A172 (cell line): ENCODE results near the gene GCSAM. TPM values are rescaled to one million over a fixed set of nuclear protein-coding genes. Genes with fewer than 3 reads are reported as not detected.

ENCODE experiments used
- DNase-seq: peaks from one replicate; pipeline ENCODE4 v3.0.0-alpha.2; 2015; ENCODE audit warnings: low spot score
- total RNA-seq: library from RNA; depleted of rRNA; stranded (reverse); fragments of >200 nt; shearing (Covaris generic); gene quantifications from 2 replicates; pipeline ENCODE4 v1.2.3, GENCODE V29; 2014

GCSAM gene
- total RNA-seq, 1 experiment from 2014 or later: not detected

DNA sequence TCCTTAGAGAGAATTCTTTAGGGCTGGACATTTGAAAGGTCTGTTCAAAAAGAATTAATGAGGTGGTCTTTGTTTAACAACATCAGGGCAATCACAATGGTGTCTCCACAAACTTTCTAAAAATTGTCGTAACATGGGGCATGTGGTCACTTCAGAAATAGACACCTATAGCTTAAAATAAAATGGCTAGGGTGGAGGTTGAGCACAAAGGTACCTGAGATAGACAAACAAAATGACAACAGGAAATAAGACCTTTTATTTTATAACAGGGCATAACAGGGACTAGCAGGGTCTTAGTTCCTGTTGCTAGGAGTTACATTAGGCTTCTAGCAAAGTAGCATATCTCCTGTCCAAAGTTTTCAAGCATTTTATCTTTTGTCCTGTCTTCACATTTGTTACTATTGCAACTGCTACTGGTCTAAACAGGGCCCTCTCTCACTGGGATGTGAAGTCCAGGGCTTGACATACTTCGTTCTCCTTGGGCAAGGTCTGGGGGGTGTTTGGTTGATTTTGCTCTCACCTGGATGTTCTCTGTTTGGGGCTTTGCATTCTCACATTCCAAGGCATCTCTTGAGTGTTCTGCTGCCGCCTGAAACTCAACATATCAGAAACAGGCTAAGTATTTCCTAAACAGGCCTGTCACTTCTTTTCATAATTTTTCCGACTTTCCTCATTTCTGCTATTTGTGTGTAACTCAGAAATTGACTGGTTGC is 3.0 kb downstream of the GCSAM start:
- no peak for DNase-seq

DNA sequence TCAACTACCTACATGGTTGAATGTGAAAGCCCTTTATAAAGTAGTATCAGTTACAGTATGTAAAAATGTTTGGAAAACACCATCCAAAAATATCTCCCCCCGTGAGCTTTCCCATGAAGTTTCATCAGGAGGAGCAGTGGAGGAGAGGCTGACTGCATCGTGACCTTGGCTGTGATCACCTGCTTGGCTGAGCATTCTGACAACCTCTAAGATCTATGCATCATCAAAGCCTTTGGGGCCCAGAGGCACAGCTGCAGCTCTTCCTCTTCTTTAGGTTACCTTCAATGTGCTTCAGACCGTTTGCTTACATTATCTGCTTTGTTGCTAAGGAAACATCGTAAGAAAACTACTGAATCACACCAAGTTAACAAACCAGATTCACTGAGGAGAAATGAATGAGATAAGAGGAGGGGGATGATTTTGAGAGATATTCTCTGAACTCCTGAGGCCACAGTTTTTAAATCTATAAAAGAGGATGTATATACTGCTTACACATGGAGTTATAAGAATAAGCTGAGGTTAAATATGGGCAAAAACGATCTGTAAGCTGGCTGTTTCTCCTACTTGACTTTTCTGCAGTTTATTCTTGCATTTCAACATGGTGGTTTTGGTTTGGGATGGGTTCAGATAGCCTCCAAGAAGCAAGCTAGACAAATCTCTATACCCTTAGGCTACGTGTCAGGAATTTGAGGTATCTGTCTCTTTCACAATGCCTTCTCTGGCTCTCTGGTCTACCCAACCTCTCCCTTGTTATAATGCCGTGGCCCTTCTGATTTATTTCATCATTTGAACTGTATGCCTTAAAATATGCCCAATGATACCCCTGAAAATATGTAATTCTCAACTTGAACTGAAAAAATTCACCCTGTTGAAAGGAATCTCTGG is 4.0 kb downstream of the GCSAM start:
- no peak for DNase-seq

DNA sequence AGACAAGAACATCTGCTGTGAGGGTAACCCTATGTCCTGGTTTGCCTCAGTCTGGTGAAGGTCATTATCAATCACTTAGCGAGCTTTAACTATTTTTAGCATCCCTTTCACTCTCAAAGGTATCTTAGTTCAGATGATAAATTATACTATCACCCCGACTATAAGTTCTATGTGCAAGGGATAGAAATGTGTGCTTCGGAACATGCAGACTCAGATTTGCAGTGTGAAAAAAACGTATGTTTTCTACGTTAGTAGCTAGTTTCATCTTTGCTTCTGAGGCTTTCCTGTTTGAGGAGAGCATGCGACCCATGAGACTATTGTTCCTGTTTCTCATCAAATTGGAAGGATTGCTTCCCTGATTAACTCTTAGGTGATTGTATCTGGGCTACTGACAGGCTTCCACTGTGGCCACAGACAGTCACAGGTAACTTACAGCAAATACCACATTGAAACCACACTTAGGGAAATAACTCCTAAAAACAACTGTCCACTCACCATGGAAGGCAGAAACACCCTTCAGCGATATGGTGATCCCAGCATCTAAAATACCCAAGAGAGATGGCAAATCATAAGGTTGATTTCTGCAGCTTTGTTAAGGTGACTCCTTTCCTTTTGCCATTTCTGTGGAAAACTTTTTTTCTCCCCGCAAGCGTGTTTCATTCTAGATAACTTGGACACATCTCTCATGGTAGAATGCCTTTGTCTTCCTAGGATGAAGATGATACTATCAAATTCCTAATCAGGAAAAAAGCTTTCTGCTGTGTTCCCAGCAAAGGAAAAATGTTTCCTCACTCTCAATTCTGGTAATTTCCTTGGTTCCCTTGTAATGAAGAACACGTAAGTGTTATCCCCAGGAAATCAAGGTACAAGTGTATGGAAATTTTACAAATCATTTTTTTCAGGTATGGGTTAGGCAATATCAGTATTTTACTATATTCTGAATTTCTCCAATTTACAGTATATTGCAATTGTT is 5.2 kb downstream of the GCSAM start:
- DNase-seq: no peak

DNA sequence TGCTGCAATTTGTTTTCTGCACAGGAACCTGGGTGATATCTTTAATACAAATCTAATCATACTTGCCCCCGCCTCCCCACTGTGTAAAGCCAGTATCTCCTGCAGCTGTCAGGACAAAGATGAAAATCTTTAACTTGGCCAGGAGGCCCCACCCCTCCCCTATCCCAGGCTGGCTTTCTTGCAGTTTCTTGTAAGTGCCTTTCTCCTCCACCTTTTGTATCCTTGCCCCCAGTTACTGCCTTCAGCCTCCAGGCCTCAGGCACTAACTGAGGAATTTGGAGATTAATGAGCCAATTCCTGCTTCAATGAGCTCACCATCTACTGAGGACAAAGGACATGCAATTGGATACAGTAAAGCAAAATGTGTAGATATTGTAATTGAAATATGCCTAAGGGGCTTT is 6.5 kb downstream of the GCSAM start:
- no peak for DNase-seq

DNA sequence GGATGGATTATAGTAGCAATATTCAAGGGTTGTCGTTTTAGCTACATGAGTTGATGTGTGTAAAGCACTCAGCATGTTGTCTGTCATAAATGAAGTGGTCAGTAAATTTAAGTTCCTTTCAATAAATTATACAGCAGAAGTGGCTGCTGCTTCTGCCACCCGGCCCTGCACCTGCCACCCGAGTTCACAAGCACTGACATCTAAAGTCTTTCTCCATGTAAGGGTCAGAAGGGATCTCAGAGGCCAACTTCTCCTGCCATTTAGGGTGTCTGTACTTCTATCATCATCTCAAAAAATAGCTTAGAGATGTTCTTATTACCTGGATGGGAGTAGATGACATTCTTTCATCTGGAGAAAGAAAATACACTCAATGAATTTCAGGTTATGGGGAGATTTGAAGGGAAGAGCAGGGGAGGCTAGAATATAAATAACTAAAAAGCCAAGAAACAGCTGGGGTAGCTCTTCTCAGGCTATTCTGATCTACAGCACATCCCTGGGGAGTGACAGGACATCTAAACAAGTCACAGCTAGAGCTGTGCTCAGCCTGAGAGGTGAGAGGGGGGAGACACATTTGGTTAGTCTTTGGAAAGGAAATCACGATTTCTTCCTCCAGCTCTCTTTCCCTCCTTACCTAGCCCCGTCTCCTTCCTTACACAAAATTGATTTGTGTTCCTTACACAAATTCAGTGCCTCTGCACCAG is 8.0 kb downstream of the GCSAM start:
- DNase-seq: no peak

DNA sequence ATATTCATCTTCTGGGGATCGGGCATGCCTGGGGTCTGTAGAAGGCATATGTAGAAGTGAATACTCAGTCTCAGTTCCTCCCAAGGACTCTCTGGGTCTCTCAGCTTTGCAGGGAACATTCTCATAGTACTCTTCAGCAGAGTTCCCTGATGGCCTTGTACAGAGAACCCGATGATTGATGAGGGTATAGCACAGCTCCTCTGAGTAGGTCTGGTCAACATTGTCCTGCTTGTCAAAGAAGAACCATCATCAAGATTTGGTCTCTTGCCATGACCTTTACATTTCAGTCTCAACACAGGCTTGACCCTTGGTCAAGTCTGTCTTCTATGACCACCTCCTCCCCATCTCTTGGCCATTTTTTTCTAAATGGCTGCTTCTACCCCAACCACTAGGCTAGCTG is 9.5 kb downstream of the GCSAM start:
- DNase-seq: no peak

DNA sequence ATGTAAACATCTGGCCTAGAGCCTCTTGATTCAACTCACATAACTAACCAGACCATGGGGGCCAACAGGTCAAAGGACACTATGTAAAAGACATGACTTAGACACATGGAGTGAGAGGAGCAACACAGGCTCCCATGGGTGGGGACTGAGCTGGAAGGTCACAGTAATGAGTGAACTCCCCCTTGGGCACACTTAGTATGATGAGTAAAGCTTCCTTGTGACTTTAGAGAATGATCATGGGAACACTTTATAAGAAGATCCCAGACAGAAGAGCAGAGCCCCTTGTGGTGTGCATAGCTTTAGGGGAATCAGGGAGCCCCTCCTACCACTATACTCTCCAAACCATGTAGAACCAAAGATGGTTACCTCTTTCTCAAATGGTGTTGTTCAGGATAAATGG is 10.2 kb downstream of the GCSAM start:
- DNase-seq: no peak

DNA sequence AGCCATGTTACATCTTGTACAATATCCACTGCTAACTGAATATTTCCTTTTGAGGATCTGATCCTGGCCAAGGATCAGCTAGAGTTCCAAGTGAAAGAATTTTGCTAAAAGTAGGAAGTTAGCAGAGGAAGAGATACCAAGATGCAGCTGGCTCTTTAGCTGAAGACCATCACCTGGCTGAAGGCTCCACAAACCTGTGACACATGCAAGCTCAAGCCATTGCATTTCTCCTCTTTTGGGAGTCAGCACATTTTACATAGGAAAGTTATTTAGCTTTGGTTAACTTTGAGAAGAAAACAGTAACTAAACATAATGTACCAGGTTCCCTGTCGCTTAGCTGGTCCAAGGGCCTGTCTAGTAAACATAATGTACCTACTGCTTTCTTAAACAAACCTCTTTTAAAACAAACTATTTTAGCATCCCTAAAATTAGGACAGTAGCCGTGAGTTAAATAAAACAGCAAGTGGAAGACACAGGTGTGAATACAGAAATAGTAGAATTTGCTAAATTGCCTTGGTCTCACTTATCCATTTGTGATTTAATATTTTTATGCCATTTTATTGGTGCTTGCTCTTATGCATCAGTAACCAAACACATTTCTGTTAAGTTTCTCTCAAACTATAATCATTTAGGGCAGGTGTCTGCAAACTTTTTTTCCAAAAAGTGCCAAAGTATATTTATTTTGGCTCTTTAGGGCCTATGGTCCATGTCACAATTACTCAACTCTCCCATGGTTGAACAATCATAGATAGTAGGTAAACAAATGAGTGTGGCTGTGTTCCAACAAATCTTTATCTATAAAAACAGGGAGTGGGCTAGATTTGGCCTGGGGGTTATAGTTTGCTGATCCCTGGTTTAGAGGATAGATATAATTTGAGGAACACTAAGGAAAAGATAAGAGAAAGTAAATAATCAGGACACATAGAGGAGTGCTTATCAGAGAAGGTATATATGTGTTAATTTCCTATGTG is 11.2 kb downstream of the GCSAM start:
- DNase-seq: no peak

DNA sequence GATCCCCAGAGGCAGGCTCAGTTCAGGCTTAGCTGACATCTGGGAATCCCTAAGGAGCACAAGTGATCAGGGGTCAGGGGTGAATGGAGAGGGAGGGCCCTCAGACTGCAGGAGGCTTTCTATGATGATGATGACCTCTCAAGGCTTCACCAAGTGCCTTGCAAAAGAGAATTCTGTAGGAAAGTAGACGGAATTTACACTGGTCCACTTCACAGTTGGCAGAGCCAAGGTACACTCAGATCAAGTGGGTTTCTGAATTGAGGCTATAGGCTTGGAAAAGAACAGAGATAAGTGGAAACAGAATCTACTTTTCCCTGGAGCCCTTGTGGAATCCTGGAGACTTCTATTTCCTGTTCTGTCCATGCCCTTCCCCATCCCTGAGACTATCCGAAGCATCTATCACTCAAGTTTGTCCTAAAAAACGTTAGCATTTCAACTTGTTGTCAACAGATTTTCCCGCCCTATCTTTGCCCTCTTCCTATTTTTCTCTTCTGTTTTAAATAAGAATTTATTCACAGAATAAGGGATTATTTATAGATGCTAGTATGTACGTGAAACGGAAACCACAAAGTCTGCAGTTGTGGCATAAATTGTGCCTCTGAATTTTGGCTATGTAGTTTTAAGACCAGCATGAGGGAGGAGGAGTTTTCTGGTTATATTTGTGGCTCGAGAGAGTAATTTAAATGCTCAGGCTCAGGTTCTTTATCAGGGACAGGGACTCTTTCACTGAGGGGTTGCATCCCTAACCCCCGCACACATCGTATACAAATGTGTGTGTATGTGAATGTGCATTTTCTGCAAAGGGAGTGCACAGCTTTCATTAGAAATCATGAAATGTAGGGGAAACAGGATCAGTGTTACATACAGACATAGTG is 12.8 kb downstream of the GCSAM start:
- DNase-seq: no peak

DNA sequence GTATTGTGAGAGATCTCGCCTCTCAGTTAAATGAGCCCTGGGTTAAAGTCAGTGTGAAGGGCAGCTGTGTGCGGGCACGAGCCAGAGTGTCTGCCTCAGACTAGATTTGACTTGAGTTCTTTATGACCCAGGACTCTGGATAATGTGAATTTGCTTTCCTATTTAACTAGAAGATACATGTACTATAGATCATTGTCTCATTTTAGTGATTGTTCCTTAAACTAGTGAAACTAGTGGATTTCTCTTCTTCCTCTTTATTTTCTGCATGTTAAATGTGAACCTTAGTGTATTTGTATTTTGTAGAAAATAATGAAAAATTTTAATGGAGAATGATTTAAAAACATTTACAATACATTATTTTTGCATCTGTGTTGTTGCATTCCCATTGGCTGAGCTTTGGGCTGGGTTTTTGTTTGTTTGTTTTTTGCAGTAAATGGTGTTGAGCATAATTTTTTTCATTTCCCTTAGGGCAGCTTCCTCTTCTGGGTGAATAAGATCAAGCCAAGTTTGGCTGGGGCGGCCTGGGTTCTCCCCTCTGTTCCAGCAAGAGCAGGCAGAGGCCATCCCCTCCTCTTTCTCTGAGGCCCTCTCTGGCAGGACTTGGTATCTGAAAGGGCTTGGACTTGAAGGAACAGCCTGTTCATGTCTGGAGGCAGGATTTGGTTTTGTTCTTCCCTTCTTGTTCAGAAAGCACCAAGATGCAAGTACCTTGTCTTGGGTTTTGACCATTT is 15.0 kb downstream of the GCSAM start:
- no peak for DNase-seq

DNA sequence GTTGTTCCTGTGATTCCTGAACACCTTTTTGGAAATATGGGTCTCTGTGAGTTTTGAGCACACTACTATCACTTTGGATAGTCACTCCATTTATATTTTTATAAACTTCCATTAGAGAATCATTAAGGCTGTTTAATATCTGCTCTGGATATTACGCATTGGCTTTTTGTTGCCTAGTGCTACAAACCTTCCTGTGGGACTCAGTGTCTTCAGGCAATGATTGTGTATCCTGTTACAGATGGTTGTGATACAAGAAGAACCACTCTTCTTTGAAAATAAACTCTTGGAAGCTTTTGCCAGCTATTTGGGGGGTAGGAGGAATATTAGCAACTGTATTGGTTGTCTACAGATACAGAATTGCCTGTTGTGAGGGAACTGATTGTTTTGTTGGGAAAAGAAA is 15.6 kb downstream of the GCSAM start:
- DNase-seq: no peak

DNA sequence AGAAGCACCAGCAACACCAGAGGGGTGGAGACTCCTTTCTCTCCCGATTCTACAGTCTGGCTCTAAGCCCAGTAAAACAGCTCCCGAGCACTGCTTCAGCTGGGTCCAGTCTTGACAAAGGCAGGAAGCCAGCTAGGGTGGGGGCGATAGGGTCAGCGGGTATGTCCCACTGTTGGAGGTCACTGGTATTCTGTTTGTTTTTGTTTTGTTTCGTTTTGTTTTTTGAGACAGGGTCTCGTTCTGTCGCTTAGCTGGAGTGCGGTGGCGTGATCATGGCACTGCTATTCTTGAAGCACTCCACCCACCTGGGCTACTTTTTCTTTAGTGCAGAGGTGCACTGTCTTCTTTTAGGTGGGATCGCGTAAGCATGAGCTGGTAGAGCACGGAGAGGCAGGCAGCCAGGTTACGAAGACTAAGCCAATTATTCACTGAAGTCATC is 16.3 kb downstream of the GCSAM start:
- no peak for DNase-seq

DNA sequence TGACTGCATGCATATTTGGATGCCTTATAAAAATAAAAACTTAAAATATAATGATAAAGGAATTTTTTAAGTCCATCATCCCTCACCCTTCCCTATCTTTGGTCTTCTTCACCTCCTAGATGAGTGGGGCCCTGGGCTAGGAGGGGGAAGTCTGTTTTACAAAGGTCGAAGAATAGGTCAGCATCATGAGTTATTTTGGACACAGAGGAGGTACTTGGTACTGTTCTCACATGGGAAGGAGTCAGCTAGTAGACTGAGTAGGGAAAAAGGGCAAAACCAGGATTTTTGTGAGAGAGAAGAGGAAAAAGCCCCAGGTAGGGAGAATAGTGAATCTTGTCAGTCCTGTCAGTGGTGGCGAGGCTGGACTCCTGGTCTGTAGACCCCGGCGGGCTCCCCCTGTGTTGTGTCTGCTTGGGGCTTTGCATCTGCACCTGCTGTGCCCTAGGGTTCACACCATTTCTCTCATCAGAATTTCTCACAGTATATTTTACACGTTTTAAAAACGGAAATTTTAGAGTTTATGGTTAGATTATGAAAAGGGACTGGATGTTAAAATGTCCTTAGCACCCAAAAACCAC is 17.2 kb downstream of the GCSAM start:
- no peak for DNase-seq

DNA sequence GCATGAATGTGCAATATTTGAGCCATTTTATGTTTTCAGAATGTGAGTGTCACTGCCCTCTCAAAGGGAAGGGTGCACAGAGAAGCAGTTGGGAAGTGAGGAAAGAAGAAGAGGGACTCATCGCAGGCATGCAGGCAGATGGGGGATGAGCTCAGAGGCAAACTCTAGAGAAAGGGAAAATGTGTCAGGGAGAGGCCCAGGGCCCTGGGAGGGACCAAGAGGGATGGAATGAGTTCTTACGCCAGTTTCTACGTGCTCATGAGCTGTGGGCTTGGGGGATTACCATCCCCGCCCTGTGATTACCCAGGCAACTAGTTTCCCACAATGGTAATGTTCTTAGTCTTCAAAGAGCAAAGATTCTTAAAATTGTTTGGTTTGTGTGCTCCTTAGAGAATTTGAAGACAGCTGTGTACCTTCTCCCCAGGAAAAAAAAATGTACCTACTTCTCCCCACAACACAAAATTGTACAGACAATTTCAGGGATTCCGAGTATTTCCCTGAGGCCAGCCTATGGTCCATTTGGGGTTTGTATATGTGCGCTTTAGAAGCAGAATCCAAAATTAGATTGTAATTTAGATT is 17.8 kb downstream of the GCSAM start:
- DNase-seq: no peak

DNA sequence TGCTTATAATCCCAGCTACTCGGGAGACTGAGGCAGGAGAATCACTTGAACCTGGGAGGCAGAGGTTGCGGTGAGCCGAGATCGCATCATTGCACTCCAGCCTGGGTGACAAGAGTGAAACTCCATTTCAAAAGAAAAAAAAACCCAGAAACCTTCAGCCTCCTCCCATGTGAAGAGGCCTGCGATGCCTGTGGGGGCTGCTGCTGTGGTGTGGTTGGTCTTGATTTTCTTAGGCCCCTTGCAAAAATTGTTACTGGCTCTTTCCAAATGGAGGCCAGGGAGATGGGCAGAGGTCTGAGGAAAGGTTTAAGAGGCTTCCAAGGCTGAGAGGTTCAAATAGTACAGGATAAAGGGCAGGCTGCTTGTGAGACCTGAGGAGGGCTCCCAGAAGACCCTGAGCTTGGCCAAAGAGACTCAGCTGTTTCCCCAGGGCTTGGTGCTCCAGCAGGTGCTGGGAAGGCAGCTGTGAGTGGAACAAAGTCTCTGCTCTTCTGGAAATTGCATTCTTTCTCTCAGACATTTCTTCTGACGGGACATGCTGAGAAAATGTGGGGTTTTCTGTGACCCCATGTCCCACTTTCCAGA is 18.4 kb downstream of the GCSAM start:
- DNase-seq: no peak

DNA sequence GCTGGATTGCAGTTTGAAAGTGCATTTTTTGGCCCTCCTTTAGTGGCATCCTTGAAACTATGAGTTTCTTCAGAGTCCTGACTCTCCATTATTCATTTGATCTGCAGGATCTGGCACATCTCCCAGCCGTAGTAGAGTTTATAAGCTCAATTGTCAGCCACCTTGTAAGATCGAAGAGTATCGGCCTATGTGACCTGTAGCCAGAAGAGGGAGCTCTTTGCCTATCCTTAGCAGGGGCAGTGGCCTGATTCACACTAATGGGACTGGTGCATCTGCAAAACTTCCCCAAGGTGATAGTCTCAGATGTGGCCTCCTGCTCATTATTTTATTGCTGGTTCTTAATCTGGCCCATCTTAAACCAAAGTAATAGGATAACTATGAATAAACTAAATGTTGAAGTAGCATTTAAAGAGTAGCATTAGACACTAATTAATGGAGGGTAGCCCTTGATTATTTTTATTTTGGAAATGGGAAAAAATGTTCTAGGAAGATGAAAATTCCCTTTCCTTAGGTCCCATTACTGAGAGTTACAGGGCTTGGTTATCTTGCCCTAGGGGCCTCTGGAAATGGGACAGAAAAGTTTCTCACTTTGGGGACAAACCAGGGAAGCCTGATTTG is 21.2 kb downstream of the GCSAM start:
- DNase-seq: peak; percentile 66

DNA sequence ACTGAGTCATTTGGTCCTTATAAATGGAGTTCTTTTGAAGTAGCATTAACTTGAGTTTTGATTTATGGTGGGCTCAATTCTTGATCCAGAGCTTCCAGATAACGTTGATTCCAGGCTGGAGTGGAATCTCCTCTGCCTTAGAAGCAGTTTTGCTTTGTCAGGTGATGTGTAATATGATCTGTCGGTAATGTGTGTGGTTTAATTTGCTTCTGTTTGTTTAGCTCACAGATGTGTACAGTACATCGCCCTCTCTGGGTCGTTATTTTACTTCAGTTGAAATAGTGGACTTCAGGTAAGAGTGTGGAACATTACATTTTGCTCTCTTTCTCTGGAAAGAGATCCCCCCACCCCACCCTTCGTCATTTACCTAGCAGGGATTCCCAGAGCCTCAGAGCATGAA is 23.7 kb downstream of the GCSAM start:
- no peak for DNase-seq
